ENCODE results near the gene LOXL4. TPM values are rescaled to one million over a fixed set of nuclear protein-coding genes. Genes with fewer than 3 reads are reported as not detected.

Gene LOXL4
- total and polyA plus RNA-seq, 8 donors: 2.5 to 7.0 (median 5.6) TPM

GRCh38 chr10:98301664-98302319 lies 33.8 kb upstream of the LOXL4 start:
- Histone ChIP-seq H3K4me1 (no peaks in the 10 kb centered on the region), H3K9me3 (no peaks in the 10 kb centered on the region), H3K27ac (no peak overlapping the region), H3K27me3 (no peaks in the 10 kb centered on the region), H3K4me3 (no peak overlapping the region), H3K36me3 (no peaks in the 10 kb centered on the region)
- ATAC-seq (no peak), DNase-seq (no peak)
- intact Hi-C loops (cut with DNase I): no loop called here
- no peak for TF ChIP-seq CTCF (IDR thresholded peaks at IDR 0.05)

- Histone ChIP-seq H3K36me3 (no peaks in the 10 kb centered on the region), H3K27ac (no peak overlapping the region), H3K9me3 (no peaks in the 10 kb centered on the region), H3K4me1 (no peaks in the 10 kb centered on the region), H3K4me3 (no peak overlapping the region), H3K27me3 (no peaks in the 10 kb centered on the region)
- intact Hi-C loops (cut with DNase I): no loop called here
- TF ChIP-seq CTCF (IDR thresholded peaks at IDR 0.05): no peak
- DNase-seq (no peak), ATAC-seq (no peak)
These were observed 32.7 kb upstream of the LOXL4 start for GRCh38 chr10:98300526-98301229.

- DNase-seq (no peak), ATAC-seq (no peak)
- H3K36me3 ChIP-seq: no peaks in the 10 kb centered on the region
- no peak for TF ChIP-seq CTCF (IDR thresholded peaks at IDR 0.05)
- intact Hi-C loops (cut with DNase I): no loop called here
- H3K27me3 ChIP-seq: no peaks in the 10 kb centered on the region
- H3K27ac ChIP-seq: no peak overlapping the region
- H3K4me3 ChIP-seq: no peak overlapping the region
- no peaks in the 10 kb centered on the region for H3K4me1 ChIP-seq
- no peaks in the 10 kb centered on the region for H3K9me3 ChIP-seq
These were observed 31.3 kb upstream of the LOXL4 start for GRCh38 chr10:98299341-98299740.

- H3K27me3 ChIP-seq: no peaks in the 10 kb centered on the region
- H3K4me1 ChIP-seq: no peaks in the 10 kb centered on the region
- H3K9me3 ChIP-seq: no peaks in the 10 kb centered on the region
- ATAC-seq (no peak), DNase-seq (no peak)
- intact Hi-C loops (cut with DNase I): no loop called here
- no peaks in the 10 kb centered on the region for H3K36me3 ChIP-seq
- TF ChIP-seq CTCF (IDR thresholded peaks at IDR 0.05): no peak
- H3K4me3 ChIP-seq: no peak overlapping the region
- H3K27ac ChIP-seq: no peak overlapping the region
These were observed 28.5 kb upstream of the LOXL4 start for GRCh38 chr10:98296524-98296923.

GRCh38 chr10:98295907-98296306 lies 27.9 kb upstream of the LOXL4 start:
- intact Hi-C loops (cut with DNase I): no loop called here
- ATAC-seq (no peak), DNase-seq (no peak)
- Histone ChIP-seq H3K4me1 (no peaks in the 10 kb centered on the region), H3K9me3 (no peaks in the 10 kb centered on the region), H3K27me3 (no peaks in the 10 kb centered on the region), H3K27ac (no peak overlapping the region), H3K36me3 (no peaks in the 10 kb centered on the region), H3K4me3 (no peak overlapping the region)
- no peak for TF ChIP-seq CTCF (IDR thresholded peaks at IDR 0.05)
